ENCODE measurements around the gene CTSO.

The CTSO gene

DNA sequence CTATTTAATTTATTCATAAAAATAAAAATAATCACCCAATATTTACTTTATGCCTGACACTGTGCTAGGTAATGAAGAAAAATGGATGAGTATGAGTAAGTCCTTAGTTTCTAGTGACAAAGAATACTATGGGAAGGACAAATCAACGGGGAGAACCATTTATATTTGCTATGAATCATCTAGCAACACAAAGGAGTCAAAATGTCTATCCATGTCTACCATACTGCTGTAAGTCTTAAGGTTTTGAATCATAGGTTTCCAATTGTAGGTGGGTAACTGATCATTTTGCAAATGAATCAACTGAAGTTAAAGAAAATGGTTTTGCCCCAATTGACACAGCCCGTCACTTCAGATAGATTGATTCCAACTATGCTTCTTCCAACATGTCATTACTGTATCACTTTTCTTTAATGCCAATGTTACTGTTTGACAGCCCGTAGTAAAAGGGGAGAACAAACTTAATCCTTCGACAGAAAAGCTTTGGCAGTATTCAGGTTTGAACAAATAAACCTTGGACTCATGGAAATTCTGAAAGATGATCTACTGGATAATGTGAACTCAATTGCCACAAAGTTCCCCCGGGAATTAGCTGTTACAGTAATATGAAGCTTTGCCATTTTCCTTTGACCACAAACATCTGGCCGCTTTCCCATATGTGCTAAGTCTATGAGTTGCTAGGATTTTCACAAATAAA is 47.0 kb downstream of the CTSO start:
- TF ChIP-seq, protein P1, sequence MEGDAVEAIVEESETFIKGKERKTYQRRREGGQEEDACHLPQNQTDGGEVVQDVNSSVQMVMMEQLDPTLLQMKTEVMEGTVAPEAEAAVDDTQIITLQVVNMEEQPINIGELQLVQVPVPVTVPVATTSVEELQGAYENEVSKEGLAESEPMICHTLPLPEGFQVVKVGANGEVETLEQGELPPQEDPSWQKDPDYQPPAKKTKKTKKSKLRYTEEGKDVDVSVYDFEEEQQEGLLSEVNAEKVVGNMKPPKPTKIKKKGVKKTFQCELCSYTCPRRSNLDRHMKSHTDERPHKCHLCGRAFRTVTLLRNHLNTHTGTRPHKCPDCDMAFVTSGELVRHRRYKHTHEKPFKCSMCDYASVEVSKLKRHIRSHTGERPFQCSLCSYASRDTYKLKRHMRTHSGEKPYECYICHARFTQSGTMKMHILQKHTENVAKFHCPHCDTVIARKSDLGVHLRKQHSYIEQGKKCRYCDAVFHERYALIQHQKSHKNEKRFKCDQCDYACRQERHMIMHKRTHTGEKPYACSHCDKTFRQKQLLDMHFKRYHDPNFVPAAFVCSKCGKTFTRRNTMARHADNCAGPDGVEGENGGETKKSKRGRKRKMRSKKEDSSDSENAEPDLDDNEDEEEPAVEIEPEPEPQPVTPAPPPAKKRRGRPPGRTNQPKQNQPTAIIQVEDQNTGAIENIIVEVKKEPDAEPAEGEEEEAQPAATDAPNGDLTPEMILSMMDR (IDR thresholded peaks at IDR 0.05): no peak

DNA sequence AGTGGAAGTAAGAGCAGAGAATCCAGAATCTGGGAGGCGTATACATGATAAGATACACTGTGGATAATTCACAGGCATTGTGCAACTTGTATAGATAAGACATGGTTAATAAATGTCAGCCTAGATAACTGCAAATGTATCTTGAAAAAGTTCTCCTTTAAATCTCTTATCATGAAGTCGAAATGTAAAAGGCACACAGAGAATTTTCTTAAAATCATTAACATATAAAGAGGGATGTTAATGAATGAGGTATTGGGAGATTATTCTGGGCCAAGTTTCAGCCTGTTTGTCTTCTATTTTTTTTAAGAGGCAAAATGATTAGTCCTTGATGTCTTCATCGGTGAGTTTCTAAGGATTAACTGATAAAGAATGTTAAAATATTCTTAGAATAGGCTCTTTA is 49.3 kb downstream of the CTSO start:
- peaks cover 0 to 24% (median 3%) of the 10 kb centered on the region in 4 donors for H3K4me1 ChIP-seq
- H3K27me3 ChIP-seq: no peaks in the 10 kb centered on the region
- H3K9me3 ChIP-seq: no peaks in the 10 kb centered on the region
- intact Hi-C loops (cut with DNase I; ENCODE audit: low total_unique reads): no loop called here
- no peak overlapping the region for H3K4me3 ChIP-seq
- no peaks in the 10 kb centered on the region for H3K36me3 ChIP-seq
- no peak for DNase-seq
- H3K27ac ChIP-seq: no peak overlapping the region
- TF ChIP-seq, protein P1 (IDR thresholded peaks at IDR 0.05): no peak

More for the DNA sequence above, 47.0 kb downstream of the CTSO start:
- no peak overlapping the region for H3K4me3 ChIP-seq
- DNase-seq: peak in 1 of 2 donors; percentile 33
- no peaks in the 10 kb centered on the region for H3K9me3 ChIP-seq
- no peaks in the 10 kb centered on the region for H3K27me3 ChIP-seq
- H3K4me1 ChIP-seq: peaks cover 0 to 12% (median 0%) of the 10 kb centered on the region in 4 donors
- intact Hi-C loops (cut with DNase I; ENCODE audit: low total_unique reads): no loop called here
- no peaks in the 10 kb centered on the region for H3K36me3 ChIP-seq
- H3K27ac ChIP-seq: no peak overlapping the region

DNA sequence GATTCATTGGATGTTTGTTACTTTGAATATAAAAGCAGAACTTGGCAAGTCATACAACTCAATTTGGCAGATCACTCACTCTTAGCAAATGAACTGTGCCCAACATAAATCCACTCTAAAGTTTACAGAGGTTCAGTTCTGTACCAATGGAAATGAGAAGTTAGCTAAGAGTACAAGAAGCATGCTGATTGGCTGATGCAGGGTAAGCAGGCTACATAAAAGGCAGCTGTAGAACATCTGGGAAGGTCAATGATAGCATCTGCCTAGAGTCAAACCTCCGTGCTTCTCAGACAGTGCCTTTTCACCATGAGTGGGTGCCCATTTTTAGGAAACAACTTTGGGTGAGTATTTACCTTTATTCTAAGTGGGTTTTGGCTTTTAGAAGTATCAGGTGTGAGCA is 50.2 kb downstream of the CTSO start, which contains the start of gene TDO2:
Gene TDO2 (plus strand): TSS at position 244 of the 400 bp plus-strand sequence. CDS start 63 bp downstream, at position 307.
- intact Hi-C loops (cut with DNase I; ENCODE audit: low total_unique reads): no loop called here
- H3K9me3 ChIP-seq: no peaks in the 10 kb centered on the region
- TF ChIP-seq, protein P1 (IDR thresholded peaks at IDR 0.05): no peak
- peaks cover 0 to 24% (median 3%) of the 10 kb centered on the region in 4 donors for H3K4me1 ChIP-seq
- no peak within 1 kb of the TSS for H3K27ac ChIP-seq
- DNase-seq: no peak
- H3K36me3 ChIP-seq: no peaks in the 10 kb centered on the region
- H3K27me3 ChIP-seq: no peaks in the 10 kb centered on the region
- no peak within 1 kb of the TSS for H3K4me3 ChIP-seq

DNA sequence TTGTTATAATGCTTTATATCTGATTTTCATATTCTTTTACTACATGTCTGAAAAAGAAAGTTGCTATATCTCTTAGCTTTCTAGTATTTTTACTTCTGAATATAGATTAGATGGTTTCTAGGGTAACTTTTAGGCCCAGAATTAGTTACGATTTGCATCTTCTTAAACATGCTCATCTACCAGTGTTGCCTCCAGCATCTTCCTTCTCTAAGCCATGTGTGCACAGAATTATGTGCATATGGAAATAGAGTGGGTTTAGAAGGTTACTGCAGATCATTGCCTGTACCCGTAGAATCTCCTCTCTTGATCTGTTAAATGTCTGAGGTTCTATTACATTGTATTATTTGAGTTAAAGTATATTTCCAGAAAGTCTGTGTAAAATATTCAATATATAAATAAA is 52.7 kb downstream of the CTSO start:
- no peak overlapping the region for H3K27ac ChIP-seq
- no peak overlapping the region for H3K4me3 ChIP-seq
- H3K27me3 ChIP-seq: no peaks in the 10 kb centered on the region
- no peak for DNase-seq
- no peaks in the 10 kb centered on the region for H3K36me3 ChIP-seq
- intact Hi-C loops (cut with DNase I; ENCODE audit: low total_unique reads): no loop called here
- no peaks in the 10 kb centered on the region for H3K9me3 ChIP-seq
- peaks cover 0 to 12% (median 3%) of the 10 kb centered on the region in 4 donors for H3K4me1 ChIP-seq
- TF ChIP-seq, protein P1 (IDR thresholded peaks at IDR 0.05): no peak

DNA sequence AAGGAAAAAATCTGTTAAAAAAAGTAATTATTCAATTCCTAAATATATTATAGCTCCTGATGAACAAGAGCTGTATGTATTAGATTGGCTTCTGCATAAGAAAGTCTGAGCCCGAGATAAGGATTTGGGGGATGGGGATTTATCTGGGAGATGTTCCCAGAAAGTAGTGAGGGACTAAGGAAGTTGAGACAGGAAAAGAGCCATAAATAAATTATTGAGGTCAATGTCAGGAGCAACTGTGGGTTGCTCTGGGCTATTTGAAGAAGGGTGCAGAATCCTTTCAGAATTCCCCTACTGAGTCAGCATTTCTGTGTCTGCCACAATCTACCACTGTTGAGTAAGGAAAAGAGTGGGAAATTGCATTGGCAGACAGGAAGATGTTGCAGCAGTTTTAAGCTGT is 53.3 kb downstream of the CTSO start:
- DNase-seq: no peak
- Histone ChIP-seq H3K4me3 (no peak overlapping the region), H3K27ac (no peak overlapping the region), H3K27me3 (no peaks in the 10 kb centered on the region), H3K4me1 (peaks cover 0 to 12% (median 3%) of the 10 kb centered on the region in 4 donors), H3K9me3 (no peaks in the 10 kb centered on the region), H3K36me3 (no peaks in the 10 kb centered on the region)
- intact Hi-C loops (cut with DNase I; ENCODE audit: low total_unique reads): no loop called here
- TF ChIP-seq, protein P1 (IDR thresholded peaks at IDR 0.05): no peak

Data from tibial artery (tissue), 4 donors.